Fibroblast of pulmonary artery (primary cell): ENCODE results near the gene NEDD4L.

Experiments
- DNase-seq: peaks from one replicate; pipeline ENCODE4 v3.0.0-alpha.2; 2010; ENCODE audit warnings: low read depth
- H3K4me3 ChIP-seq: replicated peaks from 2 replicates; pipeline ENCODE4 v1.5.1; 2011; ENCODE audit warnings: low read depth, mild to moderate bottlenecking, control low read depth, low read length, moderate library complexity
- CTCF ChIP-seq: IDR thresholded peaks from 2 replicates; pipeline ENCODE4 v1.5.1; 2011; ENCODE audit warnings: mild to moderate bottlenecking, control low read depth, low read length, inconsistent platforms; ENCODE audit errors: missing control alignments

The NEDD4L gene

DNA sequence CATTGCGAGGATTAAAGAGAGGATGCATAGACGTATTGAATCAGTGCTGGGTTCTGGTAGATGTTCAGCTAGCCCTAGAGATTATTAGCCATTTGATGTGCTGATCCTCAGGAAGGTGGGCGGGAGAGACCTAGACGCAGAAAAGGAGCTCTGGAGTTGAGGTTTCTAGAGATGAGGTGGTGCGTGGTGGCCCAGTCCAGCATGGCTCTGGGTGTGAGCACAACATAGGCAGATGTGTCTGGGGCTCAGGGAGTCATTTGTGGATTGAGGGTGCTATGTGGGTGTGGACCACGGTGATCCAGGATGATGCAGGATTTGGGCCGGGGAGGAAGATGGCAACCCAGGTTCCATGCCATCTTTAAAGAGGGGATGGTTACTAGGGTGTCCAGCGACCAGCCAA, 102.1 kb downstream of the NEDD4L start:
- no peak overlapping the region for H3K4me3 ChIP-seq
- no peak for TF ChIP-seq CTCF
- no peak for DNase-seq

GRCh38 chr18:58148954-58149471, 105.0 kb downstream of the NEDD4L start:
- no peak overlapping the region for H3K4me3 ChIP-seq
- TF ChIP-seq CTCF: no peak
- no peak for DNase-seq

DNA sequence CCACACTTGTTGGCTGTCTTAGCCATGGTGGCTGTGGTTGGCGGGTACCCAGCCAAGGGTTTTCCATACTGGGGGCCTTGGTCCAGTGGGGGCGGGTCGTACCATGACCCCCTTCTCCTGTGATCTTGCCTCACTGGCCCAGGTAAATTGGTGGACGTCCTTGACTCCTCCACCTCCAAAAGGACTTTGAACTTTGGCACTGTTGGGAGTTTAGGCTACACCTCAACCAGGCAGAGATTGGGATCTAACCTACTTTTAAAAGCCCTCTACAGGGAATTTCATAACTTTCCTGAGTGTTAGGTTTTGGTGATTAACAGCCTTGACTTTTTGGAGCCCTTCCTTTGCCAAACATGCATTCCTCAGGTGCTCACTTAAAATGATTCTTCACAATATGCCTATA, 106.7 kb downstream of the NEDD4L start:
- no peak overlapping the region for H3K4me3 ChIP-seq
- TF ChIP-seq CTCF: no peak
- DNase-seq: no peak

- H3K4me3 ChIP-seq: no peak overlapping the region
- TF ChIP-seq CTCF: no peak
- DNase-seq: no peak
Measured at GRCh38 chr18:58152216-58152615, 108.2 kb downstream of the NEDD4L start.

DNA sequence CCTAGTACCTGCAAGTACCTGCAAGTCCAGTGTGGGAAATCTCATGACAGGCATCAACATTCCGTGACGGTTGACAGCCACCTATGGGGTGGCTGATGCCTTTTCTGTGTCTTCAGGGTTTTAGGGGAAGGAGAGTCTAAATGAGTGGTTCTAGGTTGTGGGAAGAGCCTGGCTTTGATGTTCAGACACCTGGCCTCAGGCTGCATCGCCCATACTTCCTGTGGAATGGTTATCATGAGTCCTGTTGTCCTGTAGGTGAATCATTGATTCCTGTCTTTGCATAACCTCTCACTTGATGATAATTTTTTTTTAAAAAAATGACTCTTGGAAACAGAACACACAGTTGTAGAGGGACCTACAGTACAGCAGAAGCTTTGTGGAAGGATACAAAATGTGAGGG, 108.9 kb downstream of the NEDD4L start:
- no peak for DNase-seq
- TF ChIP-seq CTCF: no peak
- H3K4me3 ChIP-seq: no peak overlapping the region

DNA sequence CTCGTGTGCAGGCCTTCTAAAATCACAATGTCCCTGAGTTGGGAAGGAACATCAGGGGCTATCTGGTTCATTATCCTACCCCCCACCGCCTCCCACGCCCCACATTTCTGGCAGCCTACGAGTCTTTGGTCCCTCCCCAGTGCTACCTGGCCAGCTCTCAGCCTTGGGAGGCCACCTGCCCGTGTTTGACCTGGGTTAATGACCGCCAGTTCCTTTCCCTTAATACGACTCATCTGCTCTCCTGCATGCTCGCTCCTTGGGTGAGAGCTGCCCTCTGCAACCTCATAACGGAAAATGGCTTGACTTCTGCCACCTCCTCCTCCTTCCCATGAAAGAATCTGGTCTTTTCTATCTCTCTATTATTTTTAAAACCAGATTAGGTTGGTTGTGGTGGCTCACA, 112.5 kb downstream of the NEDD4L start:
- no peak overlapping the region for H3K4me3 ChIP-seq
- DNase-seq: no peak
- TF ChIP-seq CTCF: no peak

GRCh38 chr18:58157237-58157636, 113.2 kb downstream of the NEDD4L start:
- no peak for TF ChIP-seq CTCF
- no peak for DNase-seq
- H3K4me3 ChIP-seq: no peak overlapping the region
